GM21390 (cell line): ENCODE results near the gene C5orf15.
A peak's percentile ranks its signal among the peaks of the same experiment; 100 is the strongest.
"Not testable (repeated sequence)": the region's sequence is repeated elsewhere in the genome, so short reads cannot be mapped to it uniquely, and the experiment has no call there.

Source experiments
- ATAC-seq: cut with Tn5 transposase; IDR thresholded peaks from one replicate; pipeline ENCODE4 v1.9.1; 2021; ENCODE audit not compliant: unreplicated experiment

The C5orf15 gene

DNA sequence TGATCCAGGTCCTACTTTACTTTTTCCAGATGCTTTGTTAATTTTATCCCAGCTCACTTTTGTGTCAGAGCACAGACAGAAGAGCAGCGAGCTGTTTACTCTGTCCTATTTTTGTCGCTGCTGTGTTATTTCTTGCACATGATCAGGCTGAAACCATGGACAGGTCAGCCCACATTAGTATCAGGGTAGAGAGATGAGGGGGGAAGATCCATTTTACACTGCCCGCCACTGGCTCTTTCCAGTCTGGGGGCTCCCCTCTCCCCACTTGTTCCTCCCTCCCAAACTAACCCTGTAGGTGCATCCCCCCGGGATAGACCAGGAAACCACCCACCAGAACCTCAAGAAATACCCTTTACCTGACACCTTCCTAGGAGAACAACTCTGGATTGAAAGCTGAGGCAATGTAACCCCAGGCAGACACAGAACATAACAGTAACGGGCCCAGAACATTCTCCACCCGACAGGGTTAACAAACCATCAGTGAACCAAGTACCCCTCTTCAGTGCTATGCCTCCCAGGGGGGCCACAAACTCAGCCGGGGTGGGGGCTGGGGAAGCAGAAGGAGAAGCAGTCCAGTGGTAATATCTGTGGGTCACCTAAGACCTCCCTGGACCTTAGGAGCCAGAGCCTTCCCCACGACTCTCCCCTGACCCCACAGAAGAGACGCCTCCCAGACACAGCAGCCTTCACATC is 26.0 kb upstream of the C5orf15 start:
- no peak for ATAC-seq

DNA sequence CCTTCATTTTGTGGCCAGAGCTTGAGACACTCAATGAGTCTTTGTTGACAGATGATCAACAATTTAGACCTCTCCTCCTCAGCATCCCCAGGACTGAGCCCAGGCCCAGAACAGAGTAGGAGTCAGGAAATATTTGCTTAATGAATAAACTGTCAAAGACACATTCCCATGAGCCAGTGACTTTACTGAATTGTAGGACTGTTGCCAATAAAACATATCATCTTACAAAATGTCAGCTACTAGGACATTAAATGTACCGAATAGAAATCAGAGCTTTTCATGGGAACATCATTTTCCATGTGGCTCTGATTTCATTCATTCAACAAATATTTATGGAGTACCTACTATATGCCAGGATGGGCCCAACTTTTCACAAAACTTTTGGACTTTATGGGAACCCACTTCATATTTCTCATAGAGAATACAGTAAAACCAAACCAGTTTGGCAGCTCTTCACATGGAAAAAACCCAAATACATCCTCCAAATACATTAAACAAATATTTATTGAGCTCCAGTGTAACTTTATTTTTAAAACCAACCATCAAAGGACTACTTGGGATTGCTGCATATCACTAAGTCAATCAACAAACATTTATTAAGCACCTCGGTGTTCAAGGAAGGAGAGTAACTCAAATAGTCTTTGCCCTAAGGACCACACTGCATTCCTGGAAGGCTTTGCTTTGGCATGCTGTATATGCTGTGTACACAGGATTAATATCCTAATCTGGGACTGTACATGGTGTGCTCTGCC is 24.9 kb upstream of the C5orf15 start:
- no peak for ATAC-seq

DNA sequence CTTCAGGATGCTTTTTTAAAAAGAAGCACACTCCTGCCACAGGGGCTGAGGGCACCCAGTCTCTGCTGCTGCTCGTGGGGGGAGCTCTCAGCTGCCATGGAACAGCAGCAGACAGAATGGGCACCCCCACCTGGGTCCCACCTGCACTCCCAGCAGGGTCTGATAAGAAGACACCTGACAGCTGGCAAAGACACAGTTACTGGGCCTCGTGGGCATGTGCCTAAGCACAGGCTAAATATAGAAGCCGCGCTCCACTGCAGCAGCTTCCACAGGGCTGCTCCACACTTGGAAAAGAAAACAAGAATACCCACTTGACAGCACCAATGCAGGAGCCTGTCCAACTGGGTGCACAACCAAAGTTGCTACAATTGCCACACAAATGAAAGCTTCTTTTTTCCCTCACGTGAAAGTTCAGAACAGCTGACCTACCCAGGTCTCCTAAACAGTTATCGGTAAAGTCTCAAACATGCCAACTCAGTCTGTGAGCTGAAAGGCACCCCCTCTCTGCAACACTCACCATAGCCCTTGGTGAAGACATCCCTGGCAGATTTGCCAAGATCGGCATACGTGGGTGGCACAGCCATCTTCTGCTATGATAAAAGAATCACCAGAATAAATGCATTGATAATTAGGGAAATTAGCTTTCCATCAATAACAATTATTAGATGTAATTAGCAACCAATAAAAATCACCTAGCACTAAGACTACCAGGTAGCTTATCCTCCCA is 24.2 kb upstream of the C5orf15 start:
- no peak for ATAC-seq

DNA sequence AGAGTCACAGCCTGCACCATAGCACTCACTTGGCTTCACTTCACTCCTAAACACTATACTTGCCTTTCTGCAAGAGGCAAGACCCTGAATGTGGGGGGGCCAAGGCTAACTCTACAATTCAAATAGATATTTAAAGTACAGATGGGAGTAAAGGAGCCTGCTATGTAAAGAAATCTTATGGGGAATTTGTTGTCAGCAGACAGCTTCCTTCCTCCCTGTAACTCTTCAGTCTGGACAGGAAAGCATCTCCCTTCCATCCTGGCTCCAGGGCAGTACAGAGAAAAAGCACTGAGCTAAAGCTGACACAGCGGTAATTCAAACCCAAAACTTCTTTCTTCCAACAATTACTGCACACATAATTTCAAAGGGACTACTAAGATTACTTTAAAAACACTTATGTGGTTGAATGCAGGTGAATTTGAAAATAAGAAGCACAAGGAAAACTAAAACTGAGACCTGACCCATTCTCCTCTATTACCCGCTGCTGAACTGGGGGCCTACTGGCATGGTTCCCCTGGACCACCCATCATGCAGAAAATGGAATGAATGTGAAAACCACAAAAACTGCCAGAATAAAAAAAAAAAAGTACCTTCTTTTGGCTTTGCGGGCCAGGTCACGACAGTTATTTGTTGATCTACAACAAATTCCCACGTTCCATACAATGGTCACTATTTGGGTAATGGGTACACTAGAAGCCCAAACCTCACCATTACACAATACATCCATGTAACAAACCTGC is 22.9 kb upstream of the C5orf15 start:
- ATAC-seq, result no peak

DNA sequence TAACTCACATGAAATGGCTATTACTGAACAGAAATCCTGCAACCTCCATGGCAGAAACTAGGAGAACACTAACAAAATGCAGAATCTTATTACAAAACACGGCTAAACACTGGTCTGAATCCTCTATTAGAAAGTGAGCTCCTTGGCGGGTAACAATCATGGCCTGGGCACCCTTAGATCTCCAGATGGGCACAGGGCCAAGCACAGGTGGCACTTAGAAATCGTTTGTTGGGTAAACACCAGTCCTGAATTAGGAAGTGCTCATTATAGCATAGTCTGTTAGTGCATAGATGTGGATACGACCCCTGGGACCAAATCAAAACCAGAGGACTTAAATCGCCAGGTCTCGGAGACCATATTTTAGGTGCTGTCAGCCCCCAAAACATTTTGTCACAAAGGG is 22.0 kb upstream of the C5orf15 start:
- ATAC-seq, result no peak

DNA sequence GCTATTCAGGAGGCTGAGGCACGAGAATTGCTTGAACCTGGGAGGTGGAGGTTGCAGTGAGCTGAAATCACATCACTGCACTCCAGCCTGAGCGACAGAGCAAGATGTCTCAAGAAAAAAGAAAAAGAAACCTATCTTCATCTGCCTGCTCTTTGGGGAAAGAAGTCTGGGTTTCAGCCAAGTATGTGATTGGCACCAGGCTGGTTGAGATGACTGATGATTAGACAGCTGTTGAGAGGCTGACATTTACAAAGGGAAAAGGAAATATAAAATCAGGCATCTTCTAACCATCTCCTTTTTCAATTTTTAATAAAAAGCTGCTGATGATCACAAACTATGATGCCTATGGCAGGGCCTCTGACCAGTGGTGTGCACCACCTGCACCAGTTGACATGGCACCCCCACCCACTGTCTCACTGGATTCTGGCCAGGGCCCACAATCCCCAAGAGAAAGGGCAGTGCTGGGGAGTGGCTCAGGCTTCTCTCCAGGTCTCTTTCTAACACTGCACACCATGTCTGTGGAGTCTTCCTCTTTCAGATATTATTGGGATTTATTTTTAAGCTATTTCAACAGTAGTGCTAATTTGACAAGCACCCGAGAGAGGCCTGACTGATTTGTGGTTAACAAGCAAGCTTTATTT is 17.2 kb upstream of the C5orf15 start:
- no peak for ATAC-seq

DNA sequence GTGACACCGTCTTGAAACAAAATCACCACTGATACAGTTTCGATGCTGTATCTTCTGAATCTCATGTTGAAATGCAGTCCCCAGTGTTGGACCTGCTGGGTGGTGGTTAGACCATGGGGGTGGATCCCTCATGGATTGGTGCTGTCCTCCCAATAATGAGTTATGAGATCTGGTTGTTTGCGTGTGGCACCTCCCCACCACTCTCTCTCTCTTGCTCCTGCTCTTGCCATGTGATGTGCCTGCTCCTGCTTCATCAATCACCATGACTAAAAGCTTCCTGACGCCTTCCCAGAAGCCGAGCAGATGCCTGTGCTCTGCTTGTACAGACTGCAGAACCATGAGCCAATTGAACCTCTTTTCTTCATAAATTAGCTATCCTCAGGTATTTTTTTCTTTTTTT is 15.2 kb upstream of the C5orf15 start:
- ATAC-seq, result no peak

DNA sequence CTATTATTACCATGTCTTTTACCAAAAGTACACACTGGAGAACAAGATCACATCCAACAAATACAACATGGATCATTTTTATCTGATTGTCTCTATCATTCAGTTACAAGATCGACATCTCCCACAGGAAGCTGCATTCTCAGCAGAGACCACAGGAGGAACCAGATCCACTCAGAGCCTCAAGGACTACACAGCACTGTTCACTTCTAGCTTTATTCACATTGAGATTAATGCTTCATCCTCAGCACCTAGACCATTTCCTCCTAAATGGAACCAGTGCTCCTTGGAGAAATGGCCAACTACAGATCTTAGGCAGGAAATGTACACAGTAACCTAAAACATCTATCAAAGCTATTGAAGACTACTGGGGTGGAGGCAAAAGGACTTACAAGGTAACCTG is 13.3 kb upstream of the C5orf15 start:
- no peak for ATAC-seq

DNA sequence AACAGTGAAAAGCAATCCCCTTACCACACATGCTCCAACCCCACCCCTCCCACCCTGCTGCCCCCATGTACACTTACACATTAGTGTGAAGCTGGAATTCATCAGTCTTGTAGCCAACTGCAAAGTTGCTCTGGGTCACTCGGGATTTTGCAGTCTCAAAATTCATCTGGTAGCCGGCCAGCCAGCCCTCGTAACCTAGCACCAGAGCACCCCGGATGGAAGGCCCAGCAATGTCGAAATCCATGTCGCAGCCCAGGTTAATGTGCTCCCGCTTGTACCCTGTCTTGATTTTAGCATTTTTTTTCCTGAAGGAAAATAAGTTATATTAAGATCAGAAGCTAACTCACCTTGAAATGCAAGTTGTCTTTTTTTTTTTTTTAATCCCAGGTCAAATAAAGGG is 12.2 kb upstream of the C5orf15 start:
- ATAC-seq, result no peak

DNA sequence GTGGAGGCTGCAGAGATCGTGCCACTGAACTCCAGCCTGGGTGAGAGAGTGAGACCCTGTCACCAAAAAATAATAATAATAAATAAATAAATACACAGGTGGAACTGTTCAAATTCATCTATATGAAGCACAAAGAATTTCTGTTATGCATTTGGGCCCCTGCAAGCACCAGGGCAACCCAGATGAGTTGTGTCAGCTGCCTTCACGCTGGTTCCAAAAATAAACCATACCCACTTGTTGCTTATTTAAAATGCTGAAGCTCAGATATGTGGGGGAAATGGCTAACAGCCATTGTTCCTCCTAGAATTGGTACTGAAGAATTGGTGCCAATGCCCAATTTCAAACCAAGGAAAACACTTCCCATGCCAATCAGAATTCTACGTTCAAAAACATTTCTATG is 10.5 kb upstream of the C5orf15 start:
- ATAC-seq, result no peak

DNA sequence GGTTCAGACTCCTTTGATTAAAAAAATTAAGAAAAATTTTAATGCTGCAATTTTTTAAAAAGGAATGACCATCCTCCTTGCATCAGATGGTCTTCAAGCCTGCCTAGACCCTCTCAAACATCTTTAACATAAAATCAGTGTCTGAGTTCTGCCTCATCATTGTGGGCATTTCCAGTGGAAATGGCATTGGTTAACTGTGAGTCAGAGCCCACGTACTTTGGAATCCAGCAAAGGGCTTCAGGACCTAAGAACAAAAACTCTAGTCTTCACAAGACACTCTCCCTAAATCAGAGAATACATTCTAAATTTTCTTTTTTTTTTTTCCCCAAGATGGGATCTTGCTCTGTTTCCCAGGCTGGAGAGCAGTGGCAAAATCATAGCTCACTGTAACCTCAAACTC is 9.4 kb upstream of the C5orf15 start:
- ATAC-seq, result no peak

DNA sequence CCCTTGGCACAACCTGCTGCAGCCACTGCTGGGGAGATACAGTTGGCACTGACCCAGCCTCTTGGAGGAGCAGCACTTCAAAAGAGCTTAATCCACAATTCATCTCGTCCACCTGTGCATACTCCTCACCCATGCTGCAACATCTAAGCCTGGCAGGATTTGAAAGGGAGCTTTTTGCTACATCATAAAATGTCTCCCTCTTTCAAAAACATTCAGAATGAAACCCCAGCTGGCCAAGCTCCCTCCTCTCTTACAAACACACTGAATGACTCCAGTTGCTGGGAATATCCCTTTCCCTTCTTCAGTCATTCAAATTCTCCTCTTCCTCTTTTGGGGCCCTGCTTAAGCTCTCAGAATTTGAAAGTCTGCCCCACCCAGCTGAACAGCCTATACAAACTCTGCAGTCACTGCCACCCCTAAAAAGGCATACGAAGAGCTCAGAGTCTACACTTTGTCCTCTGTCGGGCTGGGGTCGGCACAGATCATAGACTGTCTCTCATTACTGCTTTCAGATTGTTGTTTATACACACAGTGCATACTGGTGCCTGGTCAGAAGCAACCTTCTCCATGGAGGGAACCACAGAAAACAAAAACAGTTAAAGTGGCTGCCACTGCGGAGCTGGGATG is 8.8 kb upstream of the C5orf15 start:
- peak; percentile 51 for ATAC-seq

DNA sequence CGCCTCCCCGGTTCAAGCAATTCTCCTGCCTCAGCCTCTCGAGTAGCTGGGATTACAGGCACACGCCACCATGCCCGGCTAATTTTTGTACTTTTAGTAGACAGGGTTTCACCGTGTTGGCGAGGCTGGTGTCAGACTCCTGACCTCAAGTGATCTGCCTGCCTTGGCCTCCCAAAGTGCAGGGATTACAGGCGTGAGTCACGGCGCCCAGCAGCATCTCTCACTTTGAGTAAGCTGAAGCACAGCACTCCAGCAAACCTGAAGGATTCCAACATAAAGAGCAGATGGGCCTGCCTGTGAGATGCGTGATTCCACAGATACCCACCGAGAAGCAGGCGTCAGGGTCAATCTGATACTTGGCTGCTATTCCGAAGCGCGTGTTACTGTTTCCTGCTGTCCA is 7.1 kb upstream of the C5orf15 start:
- ATAC-seq, result not testable (repeated sequence)

DNA sequence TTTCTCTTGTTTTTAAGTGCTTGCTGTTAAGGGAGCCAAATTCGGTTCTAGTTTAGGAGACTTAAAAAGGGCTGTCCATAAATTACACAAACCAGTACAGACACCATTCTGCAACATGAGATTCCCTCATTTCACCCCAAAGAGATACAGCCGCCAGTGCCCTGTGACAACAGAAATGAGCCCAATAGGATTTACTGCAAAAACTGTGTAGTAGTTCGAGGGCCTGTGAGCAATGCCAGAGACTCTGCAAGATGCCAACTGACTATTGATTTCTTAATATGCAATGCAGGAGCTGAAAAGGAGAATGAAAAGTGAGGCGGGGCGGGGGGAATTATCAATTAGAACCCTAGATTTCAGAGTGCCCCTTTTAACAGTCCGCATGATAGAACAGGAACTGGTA is 5.7 kb upstream of the C5orf15 start:
- ATAC-seq, result no peak

DNA sequence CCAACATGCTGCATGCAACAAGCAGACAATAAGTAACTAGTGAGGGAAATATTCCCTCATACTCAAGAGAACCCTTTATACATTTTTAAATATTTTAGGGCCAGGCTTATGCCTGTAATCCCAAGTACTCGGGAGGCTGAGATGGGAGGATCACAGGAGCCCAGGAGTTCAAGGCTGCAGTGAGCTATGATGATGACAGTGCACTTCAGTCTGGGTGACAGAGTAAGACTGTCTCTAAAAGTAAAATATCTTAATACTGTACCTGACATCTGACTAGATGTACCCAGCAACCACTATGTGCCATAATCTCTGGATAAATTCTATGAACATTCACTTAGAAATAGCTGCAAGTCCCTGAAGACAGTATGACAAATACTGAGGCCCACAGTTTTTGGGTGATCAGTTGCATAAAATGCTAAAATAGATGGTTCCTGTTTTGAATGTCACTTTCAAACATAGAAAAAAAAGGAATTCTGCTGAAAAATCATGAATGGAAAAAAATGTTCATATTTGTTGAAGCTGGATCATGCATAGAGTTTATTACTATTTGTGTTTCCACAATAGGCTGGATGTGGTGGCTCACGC is 2.0 kb upstream of the C5orf15 start:
- no peak for ATAC-seq

DNA sequence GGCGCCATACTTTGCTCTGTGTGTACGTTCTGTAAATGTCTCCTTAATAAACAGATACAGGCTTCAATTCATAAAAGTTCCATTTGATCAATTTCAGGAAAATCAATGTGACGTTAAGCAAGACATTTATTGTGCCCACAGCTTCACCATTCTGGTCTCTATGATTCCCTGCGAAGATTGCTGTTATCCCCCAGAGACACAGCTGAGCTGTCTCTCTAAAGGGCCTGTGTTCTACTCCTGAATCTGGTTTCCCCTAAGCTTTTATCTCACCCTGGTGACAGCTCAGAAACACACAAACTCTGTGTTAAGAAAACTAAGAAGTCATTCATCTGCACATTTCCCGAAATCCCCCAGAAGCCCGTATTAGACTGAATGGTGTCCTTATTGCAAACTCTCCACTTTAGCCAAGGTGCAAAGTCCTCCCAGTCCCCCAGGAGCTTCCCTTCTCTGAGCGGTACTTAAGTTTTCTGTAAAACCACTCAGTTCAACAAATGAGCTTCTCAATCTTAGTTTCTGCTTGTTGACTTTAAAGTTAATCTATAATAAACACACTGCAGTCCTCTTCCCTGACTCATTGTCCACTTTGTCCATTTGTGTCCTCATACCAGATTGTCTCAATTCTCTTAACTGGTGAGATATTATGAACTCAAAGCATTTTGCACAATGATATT is 1.4 kb upstream of the C5orf15 start:
- no peak for ATAC-seq

DNA sequence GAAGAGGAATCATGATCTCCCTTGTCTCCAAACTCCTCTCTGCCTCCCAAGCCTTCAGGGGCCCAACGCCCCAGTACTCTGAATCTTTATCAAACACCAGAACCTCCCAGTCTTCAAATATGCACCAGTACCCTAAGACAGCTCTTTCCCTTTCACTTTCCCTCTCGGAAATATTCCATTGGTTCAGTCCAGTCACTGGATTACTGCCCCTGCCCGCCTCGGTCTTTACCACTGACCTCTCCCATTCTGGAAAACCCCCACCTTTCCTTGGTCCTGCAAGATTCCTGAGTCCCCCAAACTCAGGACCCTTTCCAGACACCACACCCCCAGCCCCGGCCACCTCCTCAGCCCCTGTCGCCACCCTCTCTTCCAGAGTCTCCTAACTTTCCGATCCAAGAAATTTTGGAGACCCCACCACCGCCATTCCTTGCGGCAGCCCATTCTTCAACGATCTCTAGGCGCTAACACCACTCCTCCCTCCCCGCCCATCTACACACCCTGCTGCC is 674 bp downstream of the C5orf15 start:
- peak; percentile 3 for ATAC-seq

DNA sequence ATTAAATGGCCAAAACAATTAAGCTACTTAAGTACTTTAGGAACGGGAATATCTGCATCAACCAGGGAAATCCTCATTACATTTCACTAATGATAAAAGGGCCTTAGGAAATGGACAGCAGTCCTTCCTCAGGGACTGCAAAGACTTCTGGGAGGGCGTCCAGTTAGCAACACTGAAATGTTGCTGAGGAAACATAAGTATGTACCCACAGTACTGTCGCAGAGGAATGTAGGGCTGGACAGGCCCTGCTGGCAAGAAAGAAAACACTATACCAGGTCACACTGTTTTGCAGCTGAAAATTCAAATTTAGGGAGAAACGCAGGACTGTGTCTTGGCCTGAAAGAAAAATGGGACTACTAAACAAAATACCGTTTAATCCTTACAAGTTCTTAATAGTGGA is 1.3 kb downstream of the C5orf15 start:
- no peak for ATAC-seq

DNA sequence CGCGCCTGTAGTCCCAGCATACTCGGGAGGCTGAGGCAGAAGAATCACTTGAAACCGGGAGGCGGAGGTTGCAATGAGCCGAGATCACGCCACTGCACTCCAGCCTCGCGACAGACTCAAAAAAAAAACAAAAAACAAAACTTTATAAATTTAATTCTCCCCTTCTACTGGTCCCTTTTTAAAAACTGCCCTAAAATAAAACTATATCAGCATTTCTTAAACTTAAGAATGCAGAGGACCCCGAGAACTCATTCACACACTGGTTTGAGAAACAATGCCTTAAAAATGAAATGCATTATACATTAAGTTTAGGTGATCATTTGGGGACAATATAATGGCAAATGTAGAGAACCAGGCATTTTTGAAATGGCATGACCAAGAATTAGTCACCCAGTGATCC is 2.3 kb downstream of the C5orf15 start:
- ATAC-seq, result no peak
